T-helper 9 cell (primary cell): ENCODE results near the gene MRPS2.
"Not testable (repeated sequence)": the region's sequence is repeated elsewhere in the genome, so short reads cannot be mapped to it uniquely, and the experiment has no call there.

Experiments used
- DNase-seq: peaks from one replicate; pipeline ENCODE4 v3.0.0-alpha.2; 2020

Gene MRPS2

DNA sequence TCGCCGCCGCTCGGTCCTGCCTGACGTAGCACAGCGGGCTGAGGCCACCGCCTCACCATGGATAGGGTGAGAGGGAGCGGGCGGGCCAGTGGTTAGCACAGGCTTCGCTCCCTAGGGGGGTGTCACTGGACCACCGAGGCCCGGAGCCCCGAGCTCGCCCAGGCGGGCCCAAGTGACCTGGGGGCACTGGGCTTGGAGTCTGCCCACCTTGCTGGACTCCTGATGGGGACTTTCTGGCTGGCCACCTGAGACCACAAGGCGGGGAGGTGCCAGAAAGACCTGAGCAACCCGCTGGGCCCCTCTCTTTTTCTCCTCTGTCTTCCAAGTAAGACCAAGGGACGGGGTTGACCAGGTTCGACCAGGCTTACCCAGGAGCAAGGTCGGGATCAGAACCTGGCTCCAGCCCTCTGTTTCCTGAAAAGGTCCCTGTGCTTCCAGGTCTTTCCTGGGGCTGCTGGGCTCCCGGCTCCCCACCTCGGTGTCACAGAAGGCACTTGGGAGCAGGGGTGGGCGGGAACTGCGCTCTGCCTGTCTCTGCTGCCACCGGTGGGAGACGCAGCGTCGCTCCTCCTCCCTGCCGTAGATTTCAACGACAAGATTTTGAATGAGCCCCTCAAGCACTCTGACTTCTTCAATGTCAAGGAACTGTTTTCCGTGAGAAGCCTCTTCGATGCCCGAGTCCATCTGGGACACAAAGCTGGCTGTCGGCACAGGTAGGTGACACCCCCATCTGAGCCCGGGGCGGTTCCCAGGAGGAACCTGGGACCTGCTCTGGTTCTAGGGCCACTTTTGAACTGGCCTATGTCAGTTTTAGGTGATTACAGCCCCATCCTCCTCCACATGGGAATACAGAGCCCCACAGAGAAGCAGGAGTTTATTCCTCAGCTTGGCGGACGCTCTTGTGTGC lies 1.0 kb downstream of the MRPS2 start:
- no peak for DNase-seq

DNA sequence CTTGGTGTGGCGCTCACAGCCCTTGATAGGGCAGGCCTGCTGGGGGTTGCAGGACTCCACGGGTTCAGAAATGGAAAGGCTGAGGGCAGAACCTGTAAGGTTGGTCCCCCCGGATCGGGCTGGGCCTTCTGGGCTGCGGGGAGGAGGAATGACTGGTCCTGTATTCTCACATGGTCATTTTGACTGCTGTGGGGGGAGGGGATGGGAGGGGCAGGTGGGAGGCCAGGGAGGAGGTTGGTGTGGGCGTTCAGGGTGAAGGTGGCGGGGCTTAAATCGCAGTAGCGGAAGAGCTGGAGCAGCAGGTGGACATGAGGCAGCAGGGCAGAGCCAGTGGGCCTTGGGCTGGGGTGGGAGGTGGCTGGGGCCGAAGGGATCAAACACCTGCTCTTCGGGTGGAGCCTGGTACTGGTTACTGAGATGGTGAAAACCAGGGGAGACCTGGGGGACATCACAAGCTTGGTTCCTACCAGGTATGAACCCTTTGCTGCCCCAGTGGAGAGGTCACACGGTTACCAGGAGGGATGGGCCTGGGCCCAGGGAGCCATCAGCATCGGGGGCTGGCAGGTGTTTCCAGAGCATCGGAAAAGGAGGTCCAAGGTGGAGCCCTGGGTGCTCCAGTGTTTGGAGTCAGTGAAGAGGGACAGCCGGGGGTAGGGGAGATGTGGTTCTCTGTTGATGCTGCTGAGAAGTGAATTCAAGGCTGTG lies 1.8 kb downstream of the MRPS2 start:
- DNase-seq = no peak

- no peak for DNase-seq
Observed at GRCh38 chr9:135502873-135503321, 2.4 kb downstream of the MRPS2 start.

DNA sequence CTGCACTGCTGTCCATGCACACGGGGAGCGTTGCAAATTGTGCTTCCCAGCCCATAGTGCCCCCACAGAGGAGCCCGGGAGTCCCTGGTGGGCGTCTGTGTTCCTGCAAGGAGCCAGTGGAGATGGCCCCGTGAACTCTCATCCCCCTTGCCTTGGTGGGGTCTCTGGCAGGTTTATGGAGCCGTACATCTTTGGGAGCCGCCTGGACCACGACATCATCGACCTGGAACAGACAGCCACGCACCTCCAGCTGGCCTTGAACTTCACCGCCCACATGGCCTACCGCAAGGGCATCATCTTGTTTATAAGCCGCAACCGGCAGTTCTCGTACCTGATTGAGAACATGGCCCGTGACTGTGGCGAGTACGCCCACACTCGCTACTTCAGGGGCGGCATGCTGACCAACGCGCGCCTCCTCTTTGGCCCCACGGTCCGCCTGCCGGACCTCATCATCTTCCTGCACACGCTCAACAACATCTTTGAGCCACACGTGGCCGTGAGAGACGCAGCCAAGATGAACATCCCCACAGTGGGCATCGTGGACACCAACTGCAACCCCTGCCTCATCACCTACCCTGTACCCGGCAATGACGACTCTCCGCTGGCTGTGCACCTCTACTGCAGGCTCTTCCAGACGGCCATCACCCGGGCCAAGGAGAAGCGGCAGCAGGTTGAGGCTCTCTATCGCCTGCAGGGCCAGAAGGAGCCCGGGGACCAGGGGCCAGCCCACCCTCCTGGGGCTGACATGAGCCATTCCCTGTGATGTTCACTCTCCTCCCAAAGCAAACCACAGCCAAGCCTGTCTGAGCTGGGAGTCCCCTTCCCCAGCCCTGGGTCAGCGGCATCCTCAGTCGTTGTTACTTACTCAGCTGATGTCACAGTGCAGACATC lies 3.1 kb downstream of the MRPS2 start:
- DNase-seq = no peak

DNA sequence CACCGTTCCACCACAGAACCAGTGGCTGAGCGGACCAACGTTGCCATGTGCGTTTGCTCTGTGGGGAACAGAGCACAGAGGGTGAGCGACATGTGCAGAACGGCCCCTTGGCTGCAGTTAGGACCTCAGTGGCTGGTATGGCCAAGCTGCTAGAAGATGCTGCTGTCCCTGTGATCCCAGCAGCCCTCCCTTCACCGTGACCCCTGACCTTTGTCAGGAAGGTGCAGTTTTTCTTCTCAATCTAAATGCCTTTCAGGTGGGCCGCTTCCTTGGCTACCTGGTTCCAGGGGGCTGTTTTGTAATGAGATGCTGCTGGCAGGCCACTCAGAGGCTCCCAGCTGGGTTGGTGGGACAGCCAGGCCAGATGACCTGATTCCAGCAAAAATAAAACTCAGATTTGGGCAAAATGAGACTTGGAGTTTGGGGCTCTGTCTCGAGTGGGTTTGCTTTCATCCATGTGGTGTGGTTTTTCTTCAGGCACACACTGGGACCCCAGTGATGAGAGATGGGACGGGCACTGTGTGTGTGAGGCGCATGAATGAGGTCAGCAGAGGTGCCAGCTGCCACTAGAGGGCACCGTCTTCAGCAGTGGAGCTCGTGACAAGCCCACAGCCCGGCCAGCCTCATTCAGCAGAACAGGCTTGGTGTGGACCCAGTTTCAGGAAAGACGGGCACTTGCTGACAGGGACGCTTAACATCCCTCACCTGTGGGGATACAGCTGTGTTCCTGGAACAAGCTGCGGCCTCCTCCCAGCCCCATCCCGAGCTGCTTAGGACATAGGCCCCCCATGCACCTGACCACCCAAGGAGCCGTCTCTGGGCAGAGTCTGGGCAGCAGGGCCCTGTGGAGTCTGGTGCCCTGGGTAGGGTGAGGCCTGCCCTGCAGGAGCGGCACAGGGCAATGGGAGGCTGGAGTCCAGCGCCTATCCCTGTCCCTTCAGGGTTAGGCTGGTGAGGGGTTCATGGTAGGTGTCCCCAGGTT lies 4.1 kb downstream of the MRPS2 start:
- peak; percentile 39 for DNase-seq

DNA sequence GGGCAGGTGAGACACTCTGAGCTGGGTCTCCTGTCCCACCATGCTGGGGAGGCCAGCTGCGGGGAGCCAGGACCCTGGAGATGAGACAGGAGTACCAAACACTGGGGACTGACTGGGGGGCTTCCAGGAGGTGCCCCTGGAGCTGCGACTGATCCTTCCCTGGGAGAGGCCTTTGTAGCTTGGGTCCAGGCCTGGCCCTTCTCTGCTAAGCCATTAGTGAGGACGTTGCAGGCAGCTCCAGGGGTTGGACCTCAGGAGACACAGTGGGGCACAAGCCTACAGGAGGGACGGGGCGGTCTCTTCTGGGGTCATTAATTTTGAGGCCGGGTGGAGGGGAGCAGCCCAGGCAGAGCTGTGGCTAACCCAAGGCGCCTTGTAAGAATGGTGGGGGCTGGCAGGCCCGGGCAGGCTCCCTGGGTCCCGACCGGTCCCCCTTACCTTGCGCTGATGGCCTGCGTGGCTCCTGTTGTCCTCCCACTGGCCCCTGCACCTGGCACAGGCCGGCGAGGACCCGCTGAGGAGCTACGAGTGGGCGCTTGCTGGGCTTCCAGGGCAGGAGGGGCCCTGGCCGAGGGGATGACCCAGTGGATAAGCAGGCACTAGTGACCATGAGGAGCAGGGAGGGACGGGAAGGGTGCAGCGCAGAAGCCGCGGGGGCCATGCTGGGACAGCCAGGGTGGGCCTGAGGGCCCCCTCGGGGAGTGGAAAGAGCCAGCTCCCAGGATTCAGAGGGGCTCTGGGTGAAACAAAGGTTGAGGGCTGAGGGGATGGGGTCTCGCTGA lies 5.1 kb downstream of the MRPS2 start:
- DNase-seq = no peak

GRCh38 chr9:135506327-135507103 lies 6.0 kb downstream of the MRPS2 start:
- no peak for DNase-seq

- no peak for DNase-seq
Observed at GRCh38 chr9:135507104-135508035, 6.9 kb downstream of the MRPS2 start.

- no peak for DNase-seq
Observed at GRCh38 chr9:135508211-135508820, 7.8 kb downstream of the MRPS2 start.

DNA sequence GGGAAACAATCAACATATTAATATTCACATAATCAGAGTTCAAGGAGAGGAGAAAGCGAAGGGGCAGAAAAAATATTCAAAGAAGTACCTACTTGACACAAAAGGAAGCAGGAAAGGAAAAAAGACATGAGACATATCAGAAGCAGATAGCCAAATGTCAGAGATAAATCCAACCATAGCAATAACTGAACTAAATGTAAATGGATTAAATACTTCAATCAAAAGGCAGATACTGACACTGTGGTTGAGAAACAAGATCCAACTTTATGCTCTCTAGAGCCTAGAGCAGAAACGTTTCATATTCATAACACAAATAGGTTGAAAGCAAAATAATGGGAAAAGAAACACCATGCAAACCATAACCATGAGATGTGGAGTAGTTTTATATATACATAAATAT lies 9.0 kb downstream of the MRPS2 start:
- no peak for DNase-seq

DNA sequence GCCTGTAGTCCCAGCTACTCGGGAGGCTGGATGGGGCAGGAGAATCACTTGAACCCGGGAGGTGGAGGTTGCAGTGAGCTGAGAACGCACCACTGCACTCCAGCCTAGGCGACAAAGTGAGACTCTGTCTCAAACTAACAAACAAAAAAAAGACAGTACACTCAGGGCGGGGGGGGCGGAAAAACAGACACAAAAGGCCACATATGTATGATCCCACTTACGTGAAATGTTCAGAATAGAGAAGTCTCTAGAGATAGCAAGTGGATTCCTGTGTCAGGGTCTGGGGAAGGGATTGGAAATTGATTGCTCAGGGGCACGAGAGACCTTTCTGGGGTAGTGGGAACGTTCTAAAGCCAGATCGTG lies 11.7 kb downstream of the MRPS2 start:
- no peak for DNase-seq

DNA sequence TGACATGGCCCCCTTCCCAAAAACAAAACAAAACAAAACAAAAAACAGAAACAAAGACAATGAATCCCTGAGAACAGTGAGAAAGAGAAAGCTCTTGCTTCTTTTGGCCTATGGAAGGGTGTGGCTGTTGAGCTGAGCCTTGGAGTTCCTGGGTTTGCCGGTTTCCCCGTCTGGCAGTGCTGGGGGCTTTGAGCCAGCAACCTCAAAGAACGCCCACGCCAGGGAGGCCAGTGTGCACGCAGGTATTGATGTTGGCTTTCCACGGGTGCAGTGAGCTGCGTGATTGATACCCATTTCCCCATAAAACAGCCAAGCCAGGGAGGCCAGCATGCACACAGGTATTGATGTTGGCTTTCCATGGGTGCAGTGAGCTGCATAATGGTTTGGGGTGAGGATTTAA lies 12.4 kb downstream of the MRPS2 start:
- no peak for DNase-seq

DNA sequence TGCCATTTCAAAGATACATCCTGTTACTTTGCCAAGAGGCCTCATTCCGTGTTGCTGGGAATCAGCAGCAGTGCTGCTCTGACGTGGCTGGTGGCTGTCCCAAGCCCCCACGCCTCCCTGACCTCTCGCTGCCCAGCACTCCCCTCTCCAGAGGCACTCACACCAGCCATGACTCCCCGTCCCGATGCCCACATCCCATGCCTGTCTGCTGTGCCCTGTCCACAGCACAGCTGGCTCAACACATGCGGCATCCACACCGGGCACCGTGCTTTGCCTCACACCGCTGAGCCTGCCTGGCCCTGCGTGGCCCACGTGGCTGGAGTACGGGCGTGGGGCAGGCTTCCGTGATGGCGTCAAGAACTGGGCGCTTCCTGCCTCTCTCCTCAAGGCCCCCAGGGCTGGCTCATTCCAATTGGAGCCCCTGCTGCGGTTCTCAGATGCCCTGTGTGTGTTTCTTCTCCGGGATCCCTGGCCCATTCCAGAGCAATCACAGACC lies 12.9 kb downstream of the MRPS2 start:
- no peak for DNase-seq

DNA sequence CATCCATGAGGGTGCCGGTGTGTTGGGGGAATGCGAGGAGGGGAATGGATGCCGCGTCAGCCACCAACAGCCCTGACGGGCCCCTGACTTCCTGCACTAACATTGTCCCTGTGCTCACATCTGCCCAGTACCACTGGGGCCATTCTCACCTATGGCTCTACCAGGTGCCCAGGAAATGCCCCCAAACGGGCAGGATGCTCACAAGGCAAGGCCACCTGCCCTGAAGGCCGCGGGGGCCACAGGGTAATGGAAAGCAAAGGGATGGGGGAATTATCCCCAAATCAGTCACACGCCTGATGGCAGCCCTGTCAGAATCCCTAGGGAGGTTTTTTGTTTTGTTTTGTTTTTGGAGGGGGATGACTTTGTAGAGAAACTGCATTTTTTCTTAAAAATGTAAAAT lies 13.4 kb downstream of the MRPS2 start:
- not testable (repeated sequence) for DNase-seq

GRCh38 chr9:135514342-135515082 lies 14.0 kb downstream of the MRPS2 start:
- no peak for DNase-seq

GRCh38 chr9:135515083-135515951 lies 14.8 kb downstream of the MRPS2 start:
- no peak for DNase-seq
